T-helper 17 cell (primary cell): Measurements from ENCODE around the gene TGM1. TPM values are rescaled to one million over a fixed set of nuclear protein-coding genes. Genes with fewer than 3 reads are reported as not detected.

ENCODE experiments used
- ATAC-seq: fragments of 150-1000 bp; cut with Tn5 transposase; 2 replicates; pipeline ENCODE4 v1.10.0; 2021; ENCODE audit warnings: mild to moderate bottlenecking, moderate library complexity
- DNase-seq, 3 donors: peaks; one replicate each; pipeline versions ENCODE4 v3.0.0 to v3.0.0-alpha.2; 2020 to 2021
- H3K9me3 ChIP-seq: one replicate; pipeline ENCODE4 v1.7.0; 2013; ENCODE audit warnings: low read length, mild to moderate bottlenecking; ENCODE audit not compliant: control insufficient read depth, poor library complexity, severe bottlenecking
- H3K27ac Mint-ChIP-seq: one replicate; pipeline ENCODE4 v1.8.0; 2022; ENCODE audit warnings: mild to moderate bottlenecking, moderate library complexity, mixed read lengths
- H3K27me3 Mint-ChIP-seq: one replicate; pipeline ENCODE4 v1.8.0; 2022; ENCODE audit warnings: mixed read lengths
- H3K36me3 Mint-ChIP-seq: one replicate; pipeline ENCODE4 v1.8.0; 2022; ENCODE audit warnings: low read depth, mixed read lengths
- H3K4me1 Mint-ChIP-seq: one replicate; pipeline ENCODE4 v1.8.0; 2022; ENCODE audit warnings: mild to moderate bottlenecking, mixed read lengths
- H3K4me3 Mint-ChIP-seq: one replicate; pipeline ENCODE4 v1.8.0; 2022; ENCODE audit warnings: mild to moderate bottlenecking, moderate library complexity, mixed read lengths
- total RNA-seq, 4 donors: library from RNA in 2 of 4; stranded (reverse) in 2 of 4; gene quantifications; one replicate each; pipeline ENCODE4 v1.2.3 and lab custom pipeline; 2022 to 2026

The TGM1 gene
- total RNA-seq, 2 donors from 2014 or later = 3.4 to 4.3 TPM

GRCh38 chr14:24284501-24285035 lies 21.6 kb upstream of the TGM1 start:
- no peak overlapping the region for H3K4me3 Mint-ChIP-seq
- H3K4me1 Mint-ChIP-seq = peaks cover 17% of the 10 kb centered on the region
- DNase-seq = no peak
- no peaks in the 10 kb centered on the region for H3K27me3 Mint-ChIP-seq
- ATAC-seq = no peak
- H3K36me3 Mint-ChIP-seq = no peaks in the 10 kb centered on the region
- H3K27ac Mint-ChIP-seq = no peak overlapping the region
- no peaks in the 10 kb centered on the region for H3K9me3 ChIP-seq

GRCh38 chr14:24283796-24284460 lies 21.0 kb upstream of the TGM1 start:
- no peak overlapping the region for H3K4me3 Mint-ChIP-seq
- H3K9me3 ChIP-seq = no peaks in the 10 kb centered on the region
- DNase-seq = no peak
- no peak for ATAC-seq
- H3K36me3 Mint-ChIP-seq = no peaks in the 10 kb centered on the region
- H3K4me1 Mint-ChIP-seq = peaks cover 22% of the 10 kb centered on the region
- no peaks in the 10 kb centered on the region for H3K27me3 Mint-ChIP-seq
- H3K27ac Mint-ChIP-seq = peak overlapping the region; percentile 19

- no peaks in the 10 kb centered on the region for H3K27me3 Mint-ChIP-seq
- peaks cover 32% of the 10 kb centered on the region for H3K4me1 Mint-ChIP-seq
- H3K36me3 Mint-ChIP-seq = no peaks in the 10 kb centered on the region
- H3K9me3 ChIP-seq = no peaks in the 10 kb centered on the region
- no peak overlapping the region for H3K27ac Mint-ChIP-seq
- ATAC-seq (no peak), DNase-seq (no peak)
- H3K4me3 Mint-ChIP-seq = no peak overlapping the region
Observed at GRCh38 chr14:24282736-24283135, 19.8 kb upstream of the TGM1 start.

- DNase-seq (no peak), ATAC-seq (no peak)
Observed at GRCh38 chr14:24281636-24282035, 18.7 kb upstream of the TGM1 start.

GRCh38 chr14:24280797-24281460 lies 18.0 kb upstream of the TGM1 start:
- H3K27ac Mint-ChIP-seq = peak overlapping the region; percentile 96
- ATAC-seq = no peak

More at GRCh38 chr14:24281636-24282035, 18.7 kb upstream of the TGM1 start:
- peaks cover 35% of the 10 kb centered on the region for H3K4me1 Mint-ChIP-seq
- H3K27ac Mint-ChIP-seq = peak overlapping the region; percentile 96
- no peaks in the 10 kb centered on the region for H3K27me3 Mint-ChIP-seq
- no peaks in the 10 kb centered on the region for H3K9me3 ChIP-seq
- H3K36me3 Mint-ChIP-seq = no peaks in the 10 kb centered on the region
- no peak overlapping the region for H3K4me3 Mint-ChIP-seq

GRCh38 chr14:24279301-24280186 lies 16.6 kb upstream of the TGM1 start:
- ATAC-seq (peak; percentile 96), DNase-seq (peak in 2 of 3 donors; percentile 43 to 46)
- peak overlapping the region; percentile 96 for H3K27ac Mint-ChIP-seq
- peak overlapping the region; percentile 39 for H3K4me3 Mint-ChIP-seq
- no peaks in the 10 kb centered on the region for H3K9me3 ChIP-seq
- no peaks in the 10 kb centered on the region for H3K36me3 Mint-ChIP-seq
- no peaks in the 10 kb centered on the region for H3K27me3 Mint-ChIP-seq
- peaks cover 35% of the 10 kb centered on the region for H3K4me1 Mint-ChIP-seq

More at GRCh38 chr14:24280797-24281460, 18.0 kb upstream of the TGM1 start:
- Mint-ChIP-seq H3K36me3 (no peaks in the 10 kb centered on the region), H3K27me3 (no peaks in the 10 kb centered on the region), H3K4me3 (no peak overlapping the region), H3K4me1 (peaks cover 33% of the 10 kb centered on the region)
- no peak for DNase-seq
- no peaks in the 10 kb centered on the region for H3K9me3 ChIP-seq

GRCh38 chr14:24278424-24278823 lies 15.4 kb upstream of the TGM1 start:
- no peaks in the 10 kb centered on the region for H3K36me3 Mint-ChIP-seq
- no peaks in the 10 kb centered on the region for H3K9me3 ChIP-seq
- H3K27ac Mint-ChIP-seq = peak overlapping the region; percentile 96
- no peaks in the 10 kb centered on the region for H3K27me3 Mint-ChIP-seq
- H3K4me3 Mint-ChIP-seq = no peak overlapping the region
- DNase-seq (no peak), ATAC-seq (no peak)
- H3K4me1 Mint-ChIP-seq = peaks cover 40% of the 10 kb centered on the region

- Mint-ChIP-seq H3K36me3 (no peaks in the 10 kb centered on the region), H3K27ac (peak overlapping the region; percentile 96), H3K27me3 (no peaks in the 10 kb centered on the region), H3K4me1 (peaks cover 43% of the 10 kb centered on the region), H3K4me3 (no peak overlapping the region)
- DNase-seq (no peak), ATAC-seq (no peak)
- no peaks in the 10 kb centered on the region for H3K9me3 ChIP-seq
Observed at GRCh38 chr14:24277606-24278321, 14.8 kb upstream of the TGM1 start.

GRCh38 chr14:24277071-24277470 lies 14.1 kb upstream of the TGM1 start:
- no peaks in the 10 kb centered on the region for H3K36me3 Mint-ChIP-seq
- H3K27me3 Mint-ChIP-seq = no peaks in the 10 kb centered on the region
- H3K9me3 ChIP-seq = no peaks in the 10 kb centered on the region
- ATAC-seq (no peak), DNase-seq (no peak)
- H3K4me1 Mint-ChIP-seq = peaks cover 50% of the 10 kb centered on the region
- peak overlapping the region; percentile 96 for H3K27ac Mint-ChIP-seq
- H3K4me3 Mint-ChIP-seq = no peak overlapping the region

GRCh38 chr14:24274101-24274543 lies 11.1 kb upstream of the TGM1 start:
- Mint-ChIP-seq H3K4me1 (peaks cover 44% of the 10 kb centered on the region), H3K4me3 (peak overlapping the region; percentile 53), H3K27me3 (no peaks in the 10 kb centered on the region), H3K36me3 (no peaks in the 10 kb centered on the region), H3K27ac (peak overlapping the region; percentile 98)
- ATAC-seq (peak; percentile 22), DNase-seq (no peak)
- no peaks in the 10 kb centered on the region for H3K9me3 ChIP-seq

GRCh38 chr14:24273422-24273998 lies 10.5 kb upstream of the TGM1 start:
- no peak for ATAC-seq
- H3K27ac Mint-ChIP-seq = peak overlapping the region; percentile 98
- no peak for DNase-seq
- no peaks in the 10 kb centered on the region for H3K27me3 Mint-ChIP-seq
- H3K36me3 Mint-ChIP-seq = no peaks in the 10 kb centered on the region
- H3K4me1 Mint-ChIP-seq = peaks cover 40% of the 10 kb centered on the region
- H3K4me3 Mint-ChIP-seq = no peak overlapping the region
- H3K9me3 ChIP-seq = no peaks in the 10 kb centered on the region

- peak overlapping the region; percentile 57 for H3K4me3 Mint-ChIP-seq
- ATAC-seq (no peak), DNase-seq (no peak)
- H3K27me3 Mint-ChIP-seq = no peaks in the 10 kb centered on the region
- H3K9me3 ChIP-seq = no peaks in the 10 kb centered on the region
- H3K36me3 Mint-ChIP-seq = no peaks in the 10 kb centered on the region
- peak overlapping the region; percentile 98 for H3K27ac Mint-ChIP-seq
- H3K4me1 Mint-ChIP-seq = peaks cover 32% of the 10 kb centered on the region
Observed at GRCh38 chr14:24272467-24272866, 9.5 kb upstream of the TGM1 start.
